Measurements from ENCODE around the gene MATCAP1.

Gene MATCAP1

GRCh38 chr16:67196881-67197280, 13.1 kb upstream of the MATCAP1 start:
- CTCF ChIA-PET: interaction anchor here (0.9 to 4.8 kb wide), 9 partner anchors 8 to 64 kb away, joined by 3 to 22 read pairs (median 7); no protein-coding TSS in a partner anchor
- H3K4me1 ChIP-seq (ENCODE audit: control extremely low read depth in 1 of 4, control insufficient read depth in 4 of 4, insufficient read depth in 4 of 4, low read length in 3 of 4): peaks cover 0 to 16% (median 15%) of the 10 kb centered on the region in 4 experiments
- H3K27me3 ChIP-seq (replicated peaks in 2 of 5; ENCODE audit: control insufficient read depth in 4 of 5, insufficient read depth in 5 of 5, low read length in 4 of 5): no peaks in the 10 kb centered on the region
- POLR2A ChIA-PET: no interaction called here
- no peak overlapping the region for H3K27ac ChIP-seq (ENCODE audit: insufficient read depth in 1 of 2, low read depth in 1 of 2, low read length in 2 of 2, poor library complexity in 1 of 2, severe bottlenecking in 2 of 2)
- 80% methylated on average over 1 of the region's 1 CpG for WGBS (ENCODE audit: insufficient coverage)
- no peak overlapping the region for H3K4me3 ChIP-seq (ENCODE audit: control insufficient read depth in 1 of 7, extremely low read depth in 1 of 7, insufficient read depth in 4 of 7, low read depth in 2 of 7, low read length in 6 of 7)
- peaks cover 17 to 68% (median 55%) of the 10 kb centered on the region in 4 experiments for H3K36me3 ChIP-seq (ENCODE audit: control insufficient read depth in 4 of 4, insufficient read depth in 4 of 4, low read length in 3 of 4)
- no peak for DNase-seq
- H3K9me3 ChIP-seq (ENCODE audit: control extremely low read depth in 1 of 5, control insufficient read depth in 4 of 5, insufficient read depth in 2 of 5, low read depth in 1 of 5, low read length in 4 of 5): no peaks in the 10 kb centered on the region

- peaks cover 0 to 22% (median 20%) of the 10 kb centered on the region in 4 experiments for H3K4me1 ChIP-seq (ENCODE audit: control extremely low read depth in 1 of 4, control insufficient read depth in 4 of 4, insufficient read depth in 4 of 4, low read length in 3 of 4)
- no peak overlapping the region for H3K4me3 ChIP-seq (ENCODE audit: control insufficient read depth in 1 of 7, extremely low read depth in 1 of 7, insufficient read depth in 4 of 7, low read depth in 2 of 7, low read length in 6 of 7)
- WGBS (ENCODE audit: insufficient coverage): 93% methylated on average over 3 of the region's 5 CpGs
- peaks cover 17 to 60% (median 48%) of the 10 kb centered on the region in 4 experiments for H3K36me3 ChIP-seq (ENCODE audit: control insufficient read depth in 4 of 4, insufficient read depth in 4 of 4, low read length in 3 of 4)
- no peak overlapping the region for H3K27ac ChIP-seq (ENCODE audit: insufficient read depth in 1 of 2, low read depth in 1 of 2, low read length in 2 of 2, poor library complexity in 1 of 2, severe bottlenecking in 2 of 2)
- DNase-seq: no peak
- no peaks in the 10 kb centered on the region for H3K9me3 ChIP-seq (ENCODE audit: control extremely low read depth in 1 of 5, control insufficient read depth in 4 of 5, insufficient read depth in 2 of 5, low read depth in 1 of 5, low read length in 4 of 5)
- ChIA-PET CTCF (interaction anchor here (0.6 to 4.8 kb wide), 6 partner anchors 9 to 242 kb away, joined by 3 to 17 read pairs (median 4); partner anchors contain the start of gene TMEM208), POLR2A (no interaction called here)
- no peaks in the 10 kb centered on the region for H3K27me3 ChIP-seq (replicated peaks in 2 of 5; ENCODE audit: control insufficient read depth in 4 of 5, insufficient read depth in 5 of 5, low read length in 4 of 5)
Measured at GRCh38 chr16:67195676-67196075, 11.9 kb upstream of the MATCAP1 start.

- ChIA-PET CTCF (interaction anchor here (1.0 to 4.8 kb wide), 8 partner anchors 9 to 251 kb away, joined by 3 to 17 read pairs (median 5); partner anchors contain the start of gene TMEM208), POLR2A (no interaction called here)
- WGBS (ENCODE audit: insufficient coverage): 100% methylated on average over 3 of the region's 6 CpGs
- H3K27me3 ChIP-seq (replicated peaks in 2 of 5; ENCODE audit: control insufficient read depth in 4 of 5, insufficient read depth in 5 of 5, low read length in 4 of 5): no peaks in the 10 kb centered on the region
- peaks cover 0 to 22% (median 20%) of the 10 kb centered on the region in 4 experiments for H3K4me1 ChIP-seq (ENCODE audit: control extremely low read depth in 1 of 4, control insufficient read depth in 4 of 4, insufficient read depth in 4 of 4, low read length in 3 of 4)
- peak overlapping the region in 1 of 2 experiments; percentile 43 for H3K27ac ChIP-seq (ENCODE audit: insufficient read depth in 1 of 2, low read depth in 1 of 2, low read length in 2 of 2, poor library complexity in 1 of 2, severe bottlenecking in 2 of 2)
- no peaks in the 10 kb centered on the region for H3K9me3 ChIP-seq (ENCODE audit: control extremely low read depth in 1 of 5, control insufficient read depth in 4 of 5, insufficient read depth in 2 of 5, low read depth in 1 of 5, low read length in 4 of 5)
- no peak overlapping the region for H3K4me3 ChIP-seq (ENCODE audit: control insufficient read depth in 1 of 7, extremely low read depth in 1 of 7, insufficient read depth in 4 of 7, low read depth in 2 of 7, low read length in 6 of 7)
- peaks cover 17 to 52% (median 45%) of the 10 kb centered on the region in 4 experiments for H3K36me3 ChIP-seq (ENCODE audit: control insufficient read depth in 4 of 4, insufficient read depth in 4 of 4, low read length in 3 of 4)
- no peak for DNase-seq
Measured at GRCh38 chr16:67194260-67194659, 10.5 kb upstream of the MATCAP1 start.

- H3K36me3 ChIP-seq (ENCODE audit: control insufficient read depth in 4 of 4, insufficient read depth in 4 of 4, low read length in 3 of 4): peaks cover 17 to 52% (median 45%) of the 10 kb centered on the region in 4 experiments
- ChIA-PET CTCF (interaction anchor here (0.9 to 4.8 kb wide), 11 partner anchors 8 to 251 kb away, joined by 3 to 17 read pairs (median 5); partner anchors contain the start of gene TMEM208), POLR2A (no interaction called here)
- H3K9me3 ChIP-seq (ENCODE audit: control extremely low read depth in 1 of 5, control insufficient read depth in 4 of 5, insufficient read depth in 2 of 5, low read depth in 1 of 5, low read length in 4 of 5): no peaks in the 10 kb centered on the region
- H3K27ac ChIP-seq (ENCODE audit: insufficient read depth in 1 of 2, low read depth in 1 of 2, low read length in 2 of 2, poor library complexity in 1 of 2, severe bottlenecking in 2 of 2): peak overlapping the region in 1 of 2 experiments; percentile 90
- H3K4me3 ChIP-seq (ENCODE audit: control insufficient read depth in 1 of 7, extremely low read depth in 1 of 7, insufficient read depth in 4 of 7, low read depth in 2 of 7, low read length in 6 of 7): peak overlapping the region in 3 of 7 experiments; percentile 33 to 98 (median 97)
- H3K4me1 ChIP-seq (ENCODE audit: control extremely low read depth in 1 of 4, control insufficient read depth in 4 of 4, insufficient read depth in 4 of 4, low read length in 3 of 4): peaks cover 0 to 22% (median 20%) of the 10 kb centered on the region in 4 experiments
- no peak for DNase-seq
- H3K27me3 ChIP-seq (replicated peaks in 2 of 5; ENCODE audit: control insufficient read depth in 4 of 5, insufficient read depth in 5 of 5, low read length in 4 of 5): no peaks in the 10 kb centered on the region
Measured at GRCh38 chr16:67193536-67193935, 9.8 kb upstream of the MATCAP1 start.

- POLR2A ChIA-PET: interaction anchor here (1.5 kb wide), 1 partner anchor 30 kb away, joined by 3 read pairs; no protein-coding TSS in a partner anchor
- 34% methylated on average over 16 of the region's 17 CpGs for WGBS (ENCODE audit: insufficient coverage)
Measured at GRCh38 chr16:67192781-67193361, 9.1 kb upstream of the MATCAP1 start.

GRCh38 chr16:67191995-67192681, 8.4 kb upstream of the MATCAP1 start, which contains the start of gene E2F4:
E2F4 (plus strand) TSS chr16:67192155; CDS start chr16:67192228, 73 bp downstream.
- WGBS (ENCODE audit: insufficient coverage): 0% methylated on average over 51 of the region's 54 CpGs
- ChIA-PET POLR2A (interaction anchor here (1.5 kb wide), 1 partner anchor 30 kb away, joined by 3 read pairs; no protein-coding TSS in a partner anchor), CTCF (interaction anchor here (0.8 to 4.8 kb wide), 7 partner anchors 9 to 53 kb away, joined by 3 to 17 read pairs (median 5); partner anchors contain the start of gene MATCAP1)
- Histone ChIP-seq H3K9me3 (ENCODE audit: control extremely low read depth in 1 of 5, control insufficient read depth in 4 of 5, insufficient read depth in 2 of 5, low read depth in 1 of 5, low read length in 4 of 5) (no peaks in the 10 kb centered on the region), H3K36me3 (ENCODE audit: control insufficient read depth in 4 of 4, insufficient read depth in 4 of 4, low read length in 3 of 4) (peaks cover 10 to 38% (median 35%) of the 10 kb centered on the region in 4 experiments), H3K27me3 (replicated peaks in 2 of 5; ENCODE audit: control insufficient read depth in 4 of 5, insufficient read depth in 5 of 5, low read length in 4 of 5) (peaks cover 0 to 1% (median 0%) of the 10 kb centered on the region in 5 experiments), H3K4me1 (ENCODE audit: control extremely low read depth in 1 of 4, control insufficient read depth in 4 of 4, insufficient read depth in 4 of 4, low read length in 3 of 4) (peaks cover 0 to 22% (median 19%) of the 10 kb centered on the region in 4 experiments), H3K27ac (ENCODE audit: insufficient read depth in 1 of 2, low read depth in 1 of 2, low read length in 2 of 2, poor library complexity in 1 of 2, severe bottlenecking in 2 of 2) (peak within 1 kb of the TSS; percentile 66 to 90), H3K4me3 (ENCODE audit: control insufficient read depth in 1 of 7, extremely low read depth in 1 of 7, insufficient read depth in 4 of 7, low read depth in 2 of 7, low read length in 6 of 7) (peak within 1 kb of the TSS; percentile 72 to 98 (median 91))
- peak; percentile 91 to 96 (median 96) for DNase-seq

More at GRCh38 chr16:67192781-67193361, 9.1 kb upstream of the MATCAP1 start:
- peaks cover 0 to 22% (median 19%) of the 10 kb centered on the region in 4 experiments for H3K4me1 ChIP-seq (ENCODE audit: control extremely low read depth in 1 of 4, control insufficient read depth in 4 of 4, insufficient read depth in 4 of 4, low read length in 3 of 4)
- H3K36me3 ChIP-seq (ENCODE audit: control insufficient read depth in 4 of 4, insufficient read depth in 4 of 4, low read length in 3 of 4): peaks cover 14 to 45% (median 42%) of the 10 kb centered on the region in 4 experiments
- peak overlapping the region; percentile 72 to 98 (median 91) for H3K4me3 ChIP-seq (ENCODE audit: control insufficient read depth in 1 of 7, extremely low read depth in 1 of 7, insufficient read depth in 4 of 7, low read depth in 2 of 7, low read length in 6 of 7)
- CTCF ChIA-PET: interaction anchor here (0.8 to 4.8 kb wide), 10 partner anchors 10 to 250 kb away, joined by 3 to 17 read pairs (median 4); partner anchors contain the start of gene MATCAP1
- peaks cover 0 to 1% (median 0%) of the 10 kb centered on the region in 5 experiments for H3K27me3 ChIP-seq (replicated peaks in 2 of 5; ENCODE audit: control insufficient read depth in 4 of 5, insufficient read depth in 5 of 5, low read length in 4 of 5)
- DNase-seq: no peak
- peak overlapping the region; percentile 66 to 90 for H3K27ac ChIP-seq (ENCODE audit: insufficient read depth in 1 of 2, low read depth in 1 of 2, low read length in 2 of 2, poor library complexity in 1 of 2, severe bottlenecking in 2 of 2)
- H3K9me3 ChIP-seq (ENCODE audit: control extremely low read depth in 1 of 5, control insufficient read depth in 4 of 5, insufficient read depth in 2 of 5, low read depth in 1 of 5, low read length in 4 of 5): no peaks in the 10 kb centered on the region

Measured in common myeloid progenitor, CD34-positive (primary cell).